ENCODE results near the gene SLC7A9.
"Not testable (repeated sequence)": the region's sequence is repeated elsewhere in the genome, so short reads cannot be mapped to it uniquely, and the experiment has no call there.

SLC7A9 gene

GRCh38 chr19:32824191-32824751, 45.3 kb downstream of the SLC7A9 start:
- no peak for DNase-seq

- no peak for DNase-seq
Measured at GRCh38 chr19:32823747-32824102, 45.8 kb downstream of the SLC7A9 start.

- DNase-seq = no peak
Measured at GRCh38 chr19:32822916-32823746, 46.4 kb downstream of the SLC7A9 start.

- DNase-seq = no peak
Measured at GRCh38 chr19:32819419-32820400, 49.9 kb downstream of the SLC7A9 start.

- DNase-seq = no peak
Measured at GRCh38 chr19:32818536-32818935, 51.0 kb downstream of the SLC7A9 start.

- no peak for DNase-seq
Measured at GRCh38 chr19:32817569-32818476, 51.7 kb downstream of the SLC7A9 start.

- DNase-seq = no peak
Measured at GRCh38 chr19:32816555-32817099, 52.9 kb downstream of the SLC7A9 start.

- DNase-seq = no peak
Measured at GRCh38 chr19:32814624-32815023, 54.9 kb downstream of the SLC7A9 start.

- no peak for DNase-seq
Measured at GRCh38 chr19:32813862-32814425, 55.6 kb downstream of the SLC7A9 start.

GRCh38 chr19:32812571-32812970, 57.0 kb downstream of the SLC7A9 start:
- DNase-seq = no peak

- DNase-seq = no peak
Measured at GRCh38 chr19:32812036-32812435, 57.5 kb downstream of the SLC7A9 start.

- DNase-seq = no peak
Measured at GRCh38 chr19:32811151-32811550, 58.4 kb downstream of the SLC7A9 start.

- DNase-seq = no peak
Measured at GRCh38 chr19:32810452-32810851, 59.1 kb downstream of the SLC7A9 start.

- no peak for DNase-seq
Measured at GRCh38 chr19:32809754-32810153, 59.8 kb downstream of the SLC7A9 start.

- no peak for DNase-seq
Measured at GRCh38 chr19:32809254-32809653, 60.3 kb downstream of the SLC7A9 start.

- no peak for DNase-seq
Measured at GRCh38 chr19:32808236-32808635, 61.3 kb downstream of the SLC7A9 start.

GRCh38 chr19:32802840-32803239, 66.7 kb downstream of the SLC7A9 start:
- no peak for DNase-seq

- no peak for DNase-seq
Measured at GRCh38 chr19:32800754-32801153, 68.8 kb downstream of the SLC7A9 start.

- no peak for DNase-seq
Measured at GRCh38 chr19:32800191-32800590, 69.4 kb downstream of the SLC7A9 start.

GRCh38 chr19:32798201-32798600, 71.4 kb downstream of the SLC7A9 start:
- DNase-seq = no peak

GRCh38 chr19:32789429-32789828, 80.1 kb downstream of the SLC7A9 start:
- no peak for DNase-seq

GRCh38 chr19:32787895-32788294, 81.7 kb downstream of the SLC7A9 start:
- DNase-seq = not testable (repeated sequence)

All from stimulated activated CD4-positive, alpha-beta T cell treated with anti-CD3 and anti-CD28 coated beads, Interleukin-1b, Interleukin-23, amount 100 ng/mL, for 48 hours (primary cell).